Hippocampal formation (tissue), 2 donors: Measurements from ENCODE around the gene TACC2.
A peak's percentile ranks its signal among the peaks of the same experiment; 100 is the strongest.

Source experiments
- DNase-seq, 2 donors: peaks; one replicate each; lab custom pipeline; 2025; lab: John Stamatoyannopoulos, UW

The TACC2 gene

GRCh38 chr10:122297583-122297982 lies 308.6 kb downstream of the TACC2 start:
- DNase-seq: no peak

- no peak for DNase-seq
Measured at GRCh38 chr10:122298206-122298597, 309.2 kb downstream of the TACC2 start.

DNA sequence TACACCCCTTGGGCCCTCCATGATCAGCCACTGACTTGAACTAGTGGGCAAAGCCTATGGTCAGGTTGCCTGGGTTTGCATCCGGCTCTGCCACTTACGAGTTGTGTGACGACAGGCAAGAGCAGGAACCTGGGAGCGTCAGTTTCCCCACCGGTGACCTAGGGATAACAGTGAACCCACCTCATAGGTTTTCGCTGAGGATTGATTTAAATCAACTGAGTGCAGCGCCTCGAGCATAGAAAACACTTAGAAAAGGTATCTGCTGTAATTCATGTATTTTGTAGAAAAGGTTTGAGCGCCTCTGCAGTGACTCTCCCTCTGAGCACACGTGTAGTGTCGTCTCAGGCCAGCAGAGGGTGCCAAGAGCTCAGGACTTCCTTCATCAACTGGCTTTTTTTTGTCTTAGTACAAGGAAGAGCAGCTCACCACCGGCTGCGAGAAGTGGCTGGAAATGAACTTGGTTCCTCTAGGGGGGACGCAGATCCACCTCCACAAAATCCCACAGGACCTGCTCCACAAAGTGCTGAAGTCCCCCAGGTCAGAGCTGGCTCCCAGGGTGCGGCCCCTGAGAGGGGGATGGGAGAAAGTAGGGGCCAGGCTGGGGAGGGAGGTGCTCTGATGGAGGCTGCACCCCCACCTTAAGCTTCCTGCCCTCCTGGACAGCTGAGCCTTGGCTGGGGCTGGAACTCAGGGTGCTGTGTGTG lies 309.8 kb downstream of the TACC2 start:
- peak; percentile 54 to 88 for DNase-seq

DNA sequence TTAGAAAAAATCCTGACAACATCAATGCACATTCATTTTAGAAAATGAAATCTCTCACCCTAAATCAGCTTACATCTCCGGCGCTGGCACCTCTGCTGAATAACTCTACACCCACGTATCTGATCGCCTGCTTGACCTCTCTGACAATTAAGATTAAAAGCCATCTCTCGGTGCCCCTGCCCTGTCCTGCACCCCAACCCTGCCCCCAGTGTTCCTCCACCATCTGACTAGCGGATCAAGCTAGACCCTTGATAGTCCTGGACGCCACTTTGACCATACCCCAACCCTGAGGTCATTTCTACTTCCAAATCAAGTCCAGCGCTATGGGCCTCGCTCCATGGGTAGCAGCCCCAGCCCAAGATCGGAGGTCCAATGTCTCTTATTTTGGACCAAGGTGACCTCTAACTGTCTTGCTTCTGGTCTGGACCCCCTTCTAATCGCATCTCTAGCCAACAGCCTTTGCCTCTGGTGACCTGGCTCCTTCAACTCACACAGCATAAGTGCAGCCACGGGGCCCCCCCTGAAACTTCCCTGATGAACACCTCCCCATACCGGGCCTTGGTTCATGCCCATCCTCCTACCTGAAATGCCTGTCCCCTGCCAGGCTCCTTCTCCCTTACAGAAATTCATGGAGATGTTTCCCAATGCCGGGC lies 310.6 kb downstream of the TACC2 start:
- no peak for DNase-seq

GRCh38 chr10:122301055-122301810 lies 312.3 kb downstream of the TACC2 start:
- no peak for DNase-seq

- no peak for DNase-seq
Measured at GRCh38 chr10:122301811-122302115, 312.8 kb downstream of the TACC2 start.

- DNase-seq: no peak
Measured at GRCh38 chr10:122302315-122302714, 313.4 kb downstream of the TACC2 start.

DNA sequence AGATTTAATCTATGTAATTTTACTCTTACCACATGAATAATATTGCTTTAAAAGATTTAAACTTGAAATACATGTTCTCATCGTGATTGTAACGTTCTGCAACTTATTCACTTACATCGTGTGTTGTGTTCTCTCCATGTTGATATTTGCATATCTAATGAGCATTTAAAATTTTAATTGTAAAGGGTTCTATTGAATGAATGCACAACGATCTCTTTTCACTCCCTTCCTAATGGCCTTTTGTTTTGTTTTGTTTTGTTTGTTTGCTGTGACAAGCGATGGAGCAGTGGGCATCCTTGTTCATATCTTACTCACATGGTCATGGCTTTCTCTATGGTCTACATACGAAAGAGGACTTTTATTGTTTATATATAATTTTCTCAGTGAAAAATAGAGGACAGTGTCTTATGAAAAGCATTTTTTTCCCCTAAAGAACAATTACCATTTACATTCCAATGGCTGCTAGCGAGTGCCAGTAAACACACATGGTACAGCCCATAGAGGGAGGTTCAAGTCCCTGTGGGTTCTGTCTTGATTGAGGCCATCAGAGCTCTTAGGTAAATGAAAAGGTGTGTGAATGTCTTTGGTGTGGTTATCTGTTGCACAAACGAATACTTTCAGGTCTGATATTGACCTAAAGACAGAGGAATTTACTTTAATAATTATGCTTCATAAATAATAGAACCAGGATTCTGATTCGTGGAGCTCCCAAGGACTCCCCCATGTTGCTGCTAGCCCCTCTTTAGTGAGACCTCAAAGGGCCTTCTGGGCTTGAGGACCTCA lies 314.5 kb downstream of the TACC2 start:
- peak in 1 of 2 donors; percentile 85 for DNase-seq
